ENCODE data around the gene ADAT3.

DNA sequence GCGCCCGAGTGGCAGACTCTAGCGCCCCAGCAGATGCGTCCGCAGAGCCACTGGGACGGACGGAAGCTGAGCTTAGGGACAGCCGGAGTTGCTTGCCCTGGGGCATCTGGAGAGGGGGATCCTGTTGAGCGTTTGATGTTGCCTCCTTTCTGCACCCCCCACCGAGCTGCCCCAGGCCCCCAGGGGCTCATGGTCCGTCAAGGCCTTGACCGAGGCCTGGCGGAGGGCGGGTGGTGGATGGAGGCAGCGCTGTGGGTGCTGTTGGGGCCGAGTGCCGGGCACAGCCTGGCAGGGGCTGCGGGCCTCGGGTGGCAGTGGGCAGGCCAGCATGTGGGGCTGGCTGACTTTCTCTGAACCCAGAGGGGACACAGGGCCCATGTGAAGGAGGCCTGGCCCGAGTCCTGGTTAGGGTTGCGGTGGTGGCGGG is 38.5 kb downstream of the ADAT3 start:
- TF ChIP-seq, protein P1, sequence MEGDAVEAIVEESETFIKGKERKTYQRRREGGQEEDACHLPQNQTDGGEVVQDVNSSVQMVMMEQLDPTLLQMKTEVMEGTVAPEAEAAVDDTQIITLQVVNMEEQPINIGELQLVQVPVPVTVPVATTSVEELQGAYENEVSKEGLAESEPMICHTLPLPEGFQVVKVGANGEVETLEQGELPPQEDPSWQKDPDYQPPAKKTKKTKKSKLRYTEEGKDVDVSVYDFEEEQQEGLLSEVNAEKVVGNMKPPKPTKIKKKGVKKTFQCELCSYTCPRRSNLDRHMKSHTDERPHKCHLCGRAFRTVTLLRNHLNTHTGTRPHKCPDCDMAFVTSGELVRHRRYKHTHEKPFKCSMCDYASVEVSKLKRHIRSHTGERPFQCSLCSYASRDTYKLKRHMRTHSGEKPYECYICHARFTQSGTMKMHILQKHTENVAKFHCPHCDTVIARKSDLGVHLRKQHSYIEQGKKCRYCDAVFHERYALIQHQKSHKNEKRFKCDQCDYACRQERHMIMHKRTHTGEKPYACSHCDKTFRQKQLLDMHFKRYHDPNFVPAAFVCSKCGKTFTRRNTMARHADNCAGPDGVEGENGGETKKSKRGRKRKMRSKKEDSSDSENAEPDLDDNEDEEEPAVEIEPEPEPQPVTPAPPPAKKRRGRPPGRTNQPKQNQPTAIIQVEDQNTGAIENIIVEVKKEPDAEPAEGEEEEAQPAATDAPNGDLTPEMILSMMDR (IDR thresholded peaks at IDR 0.05; ENCODE audit: insufficient read depth, low read depth, low read length), result no peak
- TF ChIP-seq EZH2 (IDR thresholded peaks at IDR 0.05; ENCODE audit: insufficient read depth, low read length), result no peak
